A673 (cell line): Measurements from ENCODE around the gene CDC42BPA. TPM values are rescaled to one million over a fixed set of nuclear protein-coding genes. Genes with fewer than 3 reads are reported as not detected.

Experiments
- BruUV-seq: library from RNA; stranded (reverse); fragments of 400-500 nt; replicated peaks from 2 replicates; lab custom pipeline; 2021; lab: Mats Ljungman, UMichigan
- CTCF ChIA-PET: fragments of 300-600 bp; sonication (Branson Sonifier 250); formaldehyde crosslinking; loops from one replicate; lab custom pipeline; 2022; ENCODE audit warnings: antibody characterized with exemption; lab: Charles Lee
- POLR2A ChIA-PET: fragments of 300-600 bp; sonication (Branson Sonifier 250); formaldehyde crosslinking; loops from one replicate; lab custom pipeline; 2022; ENCODE audit warnings: antibody characterized with exemption; ENCODE audit not compliant: low non-redundant PET; lab: Charles Lee
- DNase-seq: peaks from one replicate; pipeline ENCODE4 v3.0.0-alpha.2; 2015; ENCODE audit warnings: low spot score
- H3K27ac ChIP-seq: fragments of 200-600 bp; sonication (generic); 2 replicates; pipeline ENCODE4 v1.5.1; 2016; ENCODE audit warnings: mixed run types, low read depth, mild to moderate bottlenecking, mixed read lengths, antibody characterized with exemption, low read length; ENCODE audit not compliant: poor library complexity, severe bottlenecking
- H3K27me3 ChIP-seq: fragments of 200-600 bp; sonication (generic); replicated peaks from 2 replicates; pipeline ENCODE4 v1.6.1; 2017; ENCODE audit warnings: mixed run types, low read depth, mild to moderate bottlenecking, mixed read lengths, antibody characterized with exemption, low read length; ENCODE audit not compliant: insufficient read depth, poor library complexity
- H3K36me3 ChIP-seq: fragments of 200-600 bp; sonication (generic); 2 replicates; pipeline ENCODE4 v1.6.1; 2016; ENCODE audit warnings: mixed run types, mild to moderate bottlenecking, mixed read lengths, antibody characterized with exemption, low read length; ENCODE audit not compliant: insufficient read depth, poor library complexity, severe bottlenecking
- H3K4me1 ChIP-seq: fragments of 200-600 bp; sonication (generic); 2 replicates; pipeline ENCODE4 v1.6.1; 2017; ENCODE audit warnings: mixed run types, mild to moderate bottlenecking, mixed read lengths, antibody characterized with exemption, low read length; ENCODE audit not compliant: insufficient read depth, poor library complexity, severe bottlenecking
- H3K4me3 ChIP-seq: fragments of 200-600 bp; sonication (generic); 2 replicates; pipeline ENCODE4 v1.5.1; 2016; ENCODE audit warnings: low read depth, mixed run types, mild to moderate bottlenecking, mixed read lengths, low read length; ENCODE audit not compliant: poor library complexity, severe bottlenecking
- H3K9me3 ChIP-seq: fragments of 200-600 bp; sonication (generic); 2 replicates; pipeline ENCODE4 v1.6.1; 2016; ENCODE audit warnings: mixed run types, low read depth, mild to moderate bottlenecking, mixed read lengths, antibody characterized with exemption, low read length; ENCODE audit not compliant: poor library complexity, severe bottlenecking
- EZH2 ChIP-seq: fragments of 200-600 bp; sonication (generic); IDR thresholded peaks from 2 replicates; pipeline ENCODE4 v1.6.1; 2017; ENCODE audit warnings: borderline replicate concordance, low read depth, mild to moderate bottlenecking, mixed read lengths, antibody characterized with exemption, low read length; ENCODE audit not compliant: poor library complexity, severe bottlenecking
- intact Hi-C: fragments of 100-400 bp; cut with micrococcal nuclease; formaldehyde crosslinking; loops from one replicate; pipeline ENCODE4 v1.10.0; 2022; ENCODE audit not compliant: unreplicated experiment
- total RNA-seq: library from RNA; stranded (reverse); gene quantifications from 2 replicates; pipeline ENCODE4 v1.2.3, GENCODE V29; 2021
- TF ChIP-seq, protein P1 (sequence below): fragments of 300-800, 200-600 bp; sonication (generic); conservative IDR thresholded peaks from 2 replicates; pipeline ENCODE4 v1.5.1; 2017; ENCODE audit warnings: low read depth, mild to moderate bottlenecking, antibody characterized with exemption, low read length, moderate library complexity, mixed read lengths

CDC42BPA gene
- total RNA-seq, 1 experiment from 2014 or later, result 21.7 TPM

GRCh38 chr1:227304665-227305064, 13.6 kb downstream of the CDC42BPA start:
- Histone ChIP-seq H3K4me1 (peaks cover 3% of the 10 kb centered on the region), H3K4me3 (no peak overlapping the region), H3K27me3 (no peaks in the 10 kb centered on the region), H3K9me3 (no peaks in the 10 kb centered on the region), H3K36me3 (no peaks in the 10 kb centered on the region), H3K27ac (no peak overlapping the region)
- TF ChIP-seq, protein P1, sequence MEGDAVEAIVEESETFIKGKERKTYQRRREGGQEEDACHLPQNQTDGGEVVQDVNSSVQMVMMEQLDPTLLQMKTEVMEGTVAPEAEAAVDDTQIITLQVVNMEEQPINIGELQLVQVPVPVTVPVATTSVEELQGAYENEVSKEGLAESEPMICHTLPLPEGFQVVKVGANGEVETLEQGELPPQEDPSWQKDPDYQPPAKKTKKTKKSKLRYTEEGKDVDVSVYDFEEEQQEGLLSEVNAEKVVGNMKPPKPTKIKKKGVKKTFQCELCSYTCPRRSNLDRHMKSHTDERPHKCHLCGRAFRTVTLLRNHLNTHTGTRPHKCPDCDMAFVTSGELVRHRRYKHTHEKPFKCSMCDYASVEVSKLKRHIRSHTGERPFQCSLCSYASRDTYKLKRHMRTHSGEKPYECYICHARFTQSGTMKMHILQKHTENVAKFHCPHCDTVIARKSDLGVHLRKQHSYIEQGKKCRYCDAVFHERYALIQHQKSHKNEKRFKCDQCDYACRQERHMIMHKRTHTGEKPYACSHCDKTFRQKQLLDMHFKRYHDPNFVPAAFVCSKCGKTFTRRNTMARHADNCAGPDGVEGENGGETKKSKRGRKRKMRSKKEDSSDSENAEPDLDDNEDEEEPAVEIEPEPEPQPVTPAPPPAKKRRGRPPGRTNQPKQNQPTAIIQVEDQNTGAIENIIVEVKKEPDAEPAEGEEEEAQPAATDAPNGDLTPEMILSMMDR, result no peak
- TF ChIP-seq EZH2, result no peak
- intact Hi-C loops, result loop anchor here (5.0 kb wide), 1 partner anchor 52 kb away; no protein-coding TSS in a partner anchor
- no peak for DNase-seq
- BruUV-seq, result no TSS peak
- ChIA-PET POLR2A (no interaction called here), CTCF (interaction anchor here (0.7 kb wide), 1 partner anchor 104 kb away, joined by 3 read pairs; no protein-coding TSS in a partner anchor)

DNA sequence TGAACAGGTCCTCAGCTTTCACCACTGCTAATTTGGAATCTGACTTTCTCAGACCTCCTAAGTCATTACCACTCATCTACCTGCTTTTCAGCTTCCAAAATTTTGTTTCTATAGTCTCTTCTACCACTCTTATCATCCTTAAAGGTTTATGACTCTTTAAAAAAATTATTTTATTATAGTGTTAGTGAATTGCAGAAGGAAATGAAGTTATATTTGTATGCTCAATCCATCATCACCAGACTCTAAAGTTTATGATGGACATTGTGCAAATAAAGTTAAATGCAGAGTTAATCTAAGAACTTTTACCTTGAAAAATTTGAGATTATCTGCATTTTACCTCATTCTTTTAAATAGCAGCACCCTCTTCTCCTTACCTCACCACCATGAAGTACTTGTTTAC, 14.6 kb downstream of the CDC42BPA start:
- TF ChIP-seq EZH2, result no peak
- Histone ChIP-seq H3K27me3 (no peaks in the 10 kb centered on the region), H3K4me3 (no peak overlapping the region), H3K27ac (no peak overlapping the region), H3K4me1 (peaks cover 13% of the 10 kb centered on the region), H3K9me3 (no peaks in the 10 kb centered on the region), H3K36me3 (no peaks in the 10 kb centered on the region)
- no peak for DNase-seq
- intact Hi-C loops, result loop anchor here (5.0 kb wide), 1 partner anchor 51 kb away; no protein-coding TSS in a partner anchor
- CTCF ChIA-PET, result no interaction called here
- POLR2A ChIA-PET, result no interaction called here
- BruUV-seq, result no TSS peak

DNA sequence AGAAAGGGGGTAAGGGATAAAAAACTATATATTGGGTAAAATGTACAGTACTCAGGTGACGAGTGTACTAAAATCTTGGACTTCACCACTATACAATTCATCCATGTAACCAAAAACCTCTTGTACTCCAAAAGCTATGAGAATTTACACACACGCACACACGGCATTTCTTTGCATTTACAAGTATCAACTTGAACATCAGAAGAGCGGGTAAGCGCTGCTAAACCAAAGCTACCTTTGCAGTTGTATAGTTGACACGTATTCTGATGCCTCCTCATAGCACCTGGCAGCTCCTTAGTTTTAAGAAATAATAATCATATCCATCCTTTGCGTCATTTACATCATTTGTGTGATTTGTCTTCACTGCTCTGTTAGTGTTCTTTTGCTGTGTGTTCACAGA, 17.6 kb downstream of the CDC42BPA start:
- no peak for DNase-seq
- POLR2A ChIA-PET, result no interaction called here
- intact Hi-C loops, result loop anchor here (5.0 kb wide), 1 partner anchor 48 kb away; no protein-coding TSS in a partner anchor

More for the DNA sequence above, 17.6 kb downstream of the CDC42BPA start:
- Histone ChIP-seq H3K9me3 (no peaks in the 10 kb centered on the region), H3K36me3 (no peaks in the 10 kb centered on the region), H3K4me1 (peaks cover 18% of the 10 kb centered on the region), H3K27ac (no peak overlapping the region), H3K27me3 (no peaks in the 10 kb centered on the region), H3K4me3 (no peak overlapping the region)
- no peak for TF ChIP-seq EZH2
- TF ChIP-seq, protein P1, result no peak
- BruUV-seq, result no TSS peak
- CTCF ChIA-PET, result no interaction called here
